ENCODE results near the gene RLN1.

DNA sequence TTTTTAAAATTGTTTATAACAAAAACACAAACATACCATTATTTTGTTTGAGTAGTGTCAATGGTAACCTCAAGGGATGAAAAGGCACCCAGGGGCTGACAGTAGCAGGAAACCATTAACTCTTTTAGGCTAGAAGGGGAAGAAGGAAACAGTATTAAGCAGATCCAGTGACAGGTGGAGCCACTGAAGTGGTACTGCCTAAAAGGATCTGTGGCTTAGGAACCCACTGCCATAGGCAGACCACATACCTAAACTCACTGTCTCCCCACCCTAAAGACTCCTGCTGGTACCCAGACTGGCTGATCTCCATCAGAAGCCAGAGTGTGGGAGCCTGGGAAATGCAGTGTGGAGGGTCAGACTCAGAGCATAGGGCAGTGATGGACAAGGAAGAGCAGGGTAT lies 13.5 kb downstream of the RLN1 start:
- TF ChIP-seq, protein P1, sequence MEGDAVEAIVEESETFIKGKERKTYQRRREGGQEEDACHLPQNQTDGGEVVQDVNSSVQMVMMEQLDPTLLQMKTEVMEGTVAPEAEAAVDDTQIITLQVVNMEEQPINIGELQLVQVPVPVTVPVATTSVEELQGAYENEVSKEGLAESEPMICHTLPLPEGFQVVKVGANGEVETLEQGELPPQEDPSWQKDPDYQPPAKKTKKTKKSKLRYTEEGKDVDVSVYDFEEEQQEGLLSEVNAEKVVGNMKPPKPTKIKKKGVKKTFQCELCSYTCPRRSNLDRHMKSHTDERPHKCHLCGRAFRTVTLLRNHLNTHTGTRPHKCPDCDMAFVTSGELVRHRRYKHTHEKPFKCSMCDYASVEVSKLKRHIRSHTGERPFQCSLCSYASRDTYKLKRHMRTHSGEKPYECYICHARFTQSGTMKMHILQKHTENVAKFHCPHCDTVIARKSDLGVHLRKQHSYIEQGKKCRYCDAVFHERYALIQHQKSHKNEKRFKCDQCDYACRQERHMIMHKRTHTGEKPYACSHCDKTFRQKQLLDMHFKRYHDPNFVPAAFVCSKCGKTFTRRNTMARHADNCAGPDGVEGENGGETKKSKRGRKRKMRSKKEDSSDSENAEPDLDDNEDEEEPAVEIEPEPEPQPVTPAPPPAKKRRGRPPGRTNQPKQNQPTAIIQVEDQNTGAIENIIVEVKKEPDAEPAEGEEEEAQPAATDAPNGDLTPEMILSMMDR (IDR thresholded peaks at IDR 0.05) = no peak
- no peak for TF ChIP-seq POLR2A (IDR thresholded peaks at IDR 0.05)
- no peak for TF ChIP-seq EP300 (IDR thresholded peaks at IDR 0.05)
